Measurements from ENCODE around the gene SERPINB7.

DNA sequence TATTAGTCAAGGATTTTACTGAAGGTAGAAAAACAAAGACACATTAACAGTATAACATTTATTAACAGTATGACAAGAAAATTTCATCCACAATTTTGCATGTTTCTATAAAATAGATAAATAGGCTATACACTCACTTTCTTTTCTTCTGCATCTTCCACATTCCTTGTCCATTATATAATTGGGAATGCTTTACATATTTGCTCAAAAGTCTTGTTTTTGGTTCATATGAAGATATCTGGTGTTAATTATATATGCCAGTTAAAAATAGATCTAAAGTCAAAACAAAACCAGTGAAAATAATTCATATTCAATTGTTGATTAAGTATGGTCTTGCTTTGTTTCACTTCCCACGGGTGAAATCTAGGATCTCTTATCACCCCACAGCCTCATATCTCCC lies 53.4 kb downstream of the SERPINB7 start:
- TF ChIP-seq, protein P1, sequence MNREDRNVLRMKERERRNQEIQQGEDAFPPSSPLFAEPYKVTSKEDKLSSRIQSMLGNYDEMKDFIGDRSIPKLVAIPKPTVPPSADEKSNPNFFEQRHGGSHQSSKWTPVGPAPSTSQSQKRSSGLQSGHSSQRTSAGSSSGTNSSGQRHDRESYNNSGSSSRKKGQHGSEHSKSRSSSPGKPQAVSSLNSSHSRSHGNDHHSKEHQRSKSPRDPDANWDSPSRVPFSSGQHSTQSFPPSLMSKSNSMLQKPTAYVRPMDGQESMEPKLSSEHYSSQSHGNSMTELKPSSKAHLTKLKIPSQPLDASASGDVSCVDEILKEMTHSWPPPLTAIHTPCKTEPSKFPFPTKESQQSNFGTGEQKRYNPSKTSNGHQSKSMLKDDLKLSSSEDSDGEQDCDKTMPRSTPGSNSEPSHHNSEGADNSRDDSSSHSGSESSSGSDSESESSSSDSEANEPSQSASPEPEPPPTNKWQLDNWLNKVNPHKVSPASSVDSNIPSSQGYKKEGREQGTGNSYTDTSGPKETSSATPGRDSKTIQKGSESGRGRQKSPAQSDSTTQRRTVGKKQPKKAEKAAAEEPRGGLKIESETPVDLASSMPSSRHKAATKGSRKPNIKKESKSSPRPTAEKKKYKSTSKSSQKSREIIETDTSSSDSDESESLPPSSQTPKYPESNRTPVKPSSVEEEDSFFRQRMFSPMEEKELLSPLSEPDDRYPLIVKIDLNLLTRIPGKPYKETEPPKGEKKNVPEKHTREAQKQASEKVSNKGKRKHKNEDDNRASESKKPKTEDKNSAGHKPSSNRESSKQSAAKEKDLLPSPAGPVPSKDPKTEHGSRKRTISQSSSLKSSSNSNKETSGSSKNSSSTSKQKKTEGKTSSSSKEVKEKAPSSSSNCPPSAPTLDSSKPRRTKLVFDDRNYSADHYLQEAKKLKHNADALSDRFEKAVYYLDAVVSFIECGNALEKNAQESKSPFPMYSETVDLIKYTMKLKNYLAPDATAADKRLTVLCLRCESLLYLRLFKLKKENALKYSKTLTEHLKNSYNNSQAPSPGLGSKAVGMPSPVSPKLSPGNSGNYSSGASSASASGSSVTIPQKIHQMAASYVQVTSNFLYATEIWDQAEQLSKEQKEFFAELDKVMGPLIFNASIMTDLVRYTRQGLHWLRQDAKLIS (CRISPR knock-in tag; IDR thresholded peaks at IDR 0.05; ENCODE audit: borderline replicate concordance), result no peak
- TF ChIP-seq, protein P2, sequence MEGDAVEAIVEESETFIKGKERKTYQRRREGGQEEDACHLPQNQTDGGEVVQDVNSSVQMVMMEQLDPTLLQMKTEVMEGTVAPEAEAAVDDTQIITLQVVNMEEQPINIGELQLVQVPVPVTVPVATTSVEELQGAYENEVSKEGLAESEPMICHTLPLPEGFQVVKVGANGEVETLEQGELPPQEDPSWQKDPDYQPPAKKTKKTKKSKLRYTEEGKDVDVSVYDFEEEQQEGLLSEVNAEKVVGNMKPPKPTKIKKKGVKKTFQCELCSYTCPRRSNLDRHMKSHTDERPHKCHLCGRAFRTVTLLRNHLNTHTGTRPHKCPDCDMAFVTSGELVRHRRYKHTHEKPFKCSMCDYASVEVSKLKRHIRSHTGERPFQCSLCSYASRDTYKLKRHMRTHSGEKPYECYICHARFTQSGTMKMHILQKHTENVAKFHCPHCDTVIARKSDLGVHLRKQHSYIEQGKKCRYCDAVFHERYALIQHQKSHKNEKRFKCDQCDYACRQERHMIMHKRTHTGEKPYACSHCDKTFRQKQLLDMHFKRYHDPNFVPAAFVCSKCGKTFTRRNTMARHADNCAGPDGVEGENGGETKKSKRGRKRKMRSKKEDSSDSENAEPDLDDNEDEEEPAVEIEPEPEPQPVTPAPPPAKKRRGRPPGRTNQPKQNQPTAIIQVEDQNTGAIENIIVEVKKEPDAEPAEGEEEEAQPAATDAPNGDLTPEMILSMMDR (IDR thresholded peaks at IDR 0.05), result no peak
- TF ChIP-seq, protein P3, sequence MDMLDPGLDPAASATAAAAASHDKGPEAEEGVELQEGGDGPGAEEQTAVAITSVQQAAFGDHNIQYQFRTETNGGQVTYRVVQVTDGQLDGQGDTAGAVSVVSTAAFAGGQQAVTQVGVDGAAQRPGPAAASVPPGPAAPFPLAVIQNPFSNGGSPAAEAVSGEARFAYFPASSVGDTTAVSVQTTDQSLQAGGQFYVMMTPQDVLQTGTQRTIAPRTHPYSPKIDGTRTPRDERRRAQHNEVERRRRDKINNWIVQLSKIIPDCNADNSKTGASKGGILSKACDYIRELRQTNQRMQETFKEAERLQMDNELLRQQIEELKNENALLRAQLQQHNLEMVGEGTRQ (CRISPR knock-in tag; IDR thresholded peaks at IDR 0.05), result no peak
- no peak for TF ChIP-seq TCF7 (CRISPR knock-in tag; IDR thresholded peaks at IDR 0.05; ENCODE audit: low read depth)
- TF ChIP-seq TP53 (CRISPR knock-in tag; IDR thresholded peaks at IDR 0.05), result no peak
- TF ChIP-seq ZNF219 (CRISPR knock-in tag; IDR thresholded peaks at IDR 0.05; ENCODE audit: borderline replicate concordance), result no peak
- no peak for TF ChIP-seq MYBL2 (CRISPR knock-in tag; IDR thresholded peaks at IDR 0.05)

Data from WTC11 (cell line).